ENCODE results near the gene XAB2.
A peak's percentile ranks its signal among the peaks of the same experiment; 100 is the strongest.

XAB2 gene

GRCh38 chr19:7629347-7630054 is at the start of gene XAB2, which contains the start of gene PET100:
XAB2 (minus strand) TSS chr19:7629545; CDS start chr19:7629527, 18 bp downstream.
PET100 (plus strand) TSS chr19:7629793; CDS start chr19:7629834, 41 bp downstream.
- Histone ChIP-seq H3K36me3 (ENCODE audit: control insufficient read depth, insufficient read depth, low read length) (peaks cover 13% of the 10 kb centered on the region; the same call in 1 of the 2 replicates), H3K4me1 (ENCODE audit: control insufficient read depth, insufficient read depth, low read length) (no peaks in the 10 kb centered on the region; the same call in 1 of the 2 replicates), H3K27ac (ENCODE audit: low read length) (no peak within 1 kb of the TSS), H3K4me3 (ENCODE audit: low read length) (peak within 1 kb of the TSS; percentile 89), H3K9me3 (ENCODE audit: control insufficient read depth, insufficient read depth, low read length) (no peaks in the 10 kb centered on the region), H3K27me3 (ENCODE audit: control insufficient read depth, insufficient read depth, low read length) (no peaks in the 10 kb centered on the region; the same call in 1 of the 2 replicates)
- peak; percentile 95 for DNase-seq (ENCODE audit: low read depth, low spot score)
- no CpG with 5 or more reads among the region's 40 CpGs for WGBS (ENCODE audit: insufficient coverage, insufficient read length)

GRCh38 chr19:7677669-7678311 is 48.4 kb upstream of the XAB2 start:
- no CpG with 5 or more reads among the region's 12 CpGs for WGBS (ENCODE audit: insufficient coverage, insufficient read length)
- H3K27me3 ChIP-seq (ENCODE audit: control insufficient read depth, insufficient read depth, low read length) = no peaks in the 10 kb centered on the region
- no peak overlapping the region for H3K27ac ChIP-seq (ENCODE audit: low read length)
- DNase-seq (ENCODE audit: low read depth, low spot score) = no peak
- H3K36me3 ChIP-seq (ENCODE audit: control insufficient read depth, insufficient read depth, low read length) = peaks cover 8% of the 10 kb centered on the region
- no peaks in the 10 kb centered on the region for H3K9me3 ChIP-seq (ENCODE audit: control insufficient read depth, insufficient read depth, low read length)
- H3K4me1 ChIP-seq (ENCODE audit: control insufficient read depth, insufficient read depth, low read length) = peaks cover 6% of the 10 kb centered on the region
- no peak overlapping the region for H3K4me3 ChIP-seq (ENCODE audit: low read length)

- H3K4me1 ChIP-seq (ENCODE audit: control insufficient read depth, insufficient read depth, low read length) = peaks cover 2% of the 10 kb centered on the region
- no CpG with 5 or more reads among the region's 10 CpGs for WGBS (ENCODE audit: insufficient coverage, insufficient read length)
- H3K27ac ChIP-seq (ENCODE audit: low read length) = no peak within 1 kb of the TSS
- no peaks in the 10 kb centered on the region for H3K36me3 ChIP-seq (ENCODE audit: control insufficient read depth, insufficient read depth, low read length)
- H3K4me3 ChIP-seq (ENCODE audit: low read length) = no peak within 1 kb of the TSS
- no peaks in the 10 kb centered on the region for H3K27me3 ChIP-seq (ENCODE audit: control insufficient read depth, insufficient read depth, low read length)
- no peak for DNase-seq (ENCODE audit: low read depth, low spot score)
- H3K9me3 ChIP-seq (ENCODE audit: control insufficient read depth, insufficient read depth, low read length) = no peaks in the 10 kb centered on the region
Measured at GRCh38 chr19:7676854-7677253, 47.5 kb upstream of the XAB2 start, which contains the start of gene MCEMP1. MCEMP1 (plus strand) TSS chr19:7677090; CDS start chr19:7677121, 31 bp downstream.

GRCh38 chr19:7676376-7676775 is 47.0 kb upstream of the XAB2 start:
- DNase-seq (ENCODE audit: low read depth, low spot score) = no peak
- H3K4me1 ChIP-seq (ENCODE audit: control insufficient read depth, insufficient read depth, low read length) = peaks cover 1% of the 10 kb centered on the region; the same call in 1 of the 2 replicates
- no peak overlapping the region for H3K4me3 ChIP-seq (ENCODE audit: low read length)
- WGBS (ENCODE audit: insufficient coverage, insufficient read length) = no CpG with 5 or more reads among the region's 7 CpGs
- no peaks in the 10 kb centered on the region for H3K9me3 ChIP-seq (ENCODE audit: control insufficient read depth, insufficient read depth, low read length)
- no peaks in the 10 kb centered on the region for H3K27me3 ChIP-seq (ENCODE audit: control insufficient read depth, insufficient read depth, low read length)
- H3K36me3 ChIP-seq (ENCODE audit: control insufficient read depth, insufficient read depth, low read length) = no peaks in the 10 kb centered on the region
- H3K27ac ChIP-seq (ENCODE audit: low read length) = no peak overlapping the region

GRCh38 chr19:7674010-7675005 is 45.0 kb upstream of the XAB2 start:
- Histone ChIP-seq H3K27ac (ENCODE audit: low read length) (no peak overlapping the region), H3K27me3 (ENCODE audit: control insufficient read depth, insufficient read depth, low read length) (no peaks in the 10 kb centered on the region; the same call in 1 of the 2 replicates), H3K4me1 (ENCODE audit: control insufficient read depth, insufficient read depth, low read length) (0 out of 2 replicates have a peak, but pooled peaks cover 4% of the 10 kb centered on the region), H3K36me3 (ENCODE audit: control insufficient read depth, insufficient read depth, low read length) (no peaks in the 10 kb centered on the region), H3K4me3 (ENCODE audit: low read length) (no peak overlapping the region), H3K9me3 (ENCODE audit: control insufficient read depth, insufficient read depth, low read length) (no peaks in the 10 kb centered on the region)
- no peak for DNase-seq (ENCODE audit: low read depth, low spot score)
- WGBS (ENCODE audit: insufficient coverage, insufficient read length) = 100% methylated on average over 2 of the region's 21 CpGs

- Histone ChIP-seq H3K4me3 (ENCODE audit: low read length) (no peak overlapping the region), H3K27ac (ENCODE audit: low read length) (no peak overlapping the region), H3K36me3 (ENCODE audit: control insufficient read depth, insufficient read depth, low read length) (no peaks in the 10 kb centered on the region), H3K4me1 (ENCODE audit: control insufficient read depth, insufficient read depth, low read length) (0 out of 2 replicates have a peak, but pooled peaks cover 4% of the 10 kb centered on the region), H3K27me3 (ENCODE audit: control insufficient read depth, insufficient read depth, low read length) (no peaks in the 10 kb centered on the region; the same call in 1 of the 2 replicates), H3K9me3 (ENCODE audit: control insufficient read depth, insufficient read depth, low read length) (no peaks in the 10 kb centered on the region)
- DNase-seq (ENCODE audit: low read depth, low spot score) = no peak
- WGBS (ENCODE audit: insufficient coverage, insufficient read length) = no CpG with 5 or more reads among the region's 9 CpGs
Measured at GRCh38 chr19:7672522-7672921, 43.2 kb upstream of the XAB2 start.

- H3K36me3 ChIP-seq (ENCODE audit: control insufficient read depth, insufficient read depth, low read length) = no peaks in the 10 kb centered on the region
- DNase-seq (ENCODE audit: low read depth, low spot score) = no peak
- H3K4me1 ChIP-seq (ENCODE audit: control insufficient read depth, insufficient read depth, low read length) = 0 out of 2 replicates have a peak, but pooled peaks cover 4% of the 10 kb centered on the region
- H3K4me3 ChIP-seq (ENCODE audit: low read length) = peak overlapping the region; percentile 70
- WGBS (ENCODE audit: insufficient coverage, insufficient read length) = no CpG with 5 or more reads among the region's 9 CpGs
- H3K9me3 ChIP-seq (ENCODE audit: control insufficient read depth, insufficient read depth, low read length) = no peaks in the 10 kb centered on the region
- no peak overlapping the region for H3K27ac ChIP-seq (ENCODE audit: low read length)
- no peaks in the 10 kb centered on the region; the same call in 1 of the 2 replicates for H3K27me3 ChIP-seq (ENCODE audit: control insufficient read depth, insufficient read depth, low read length)
Measured at GRCh38 chr19:7670790-7671189, 41.4 kb upstream of the XAB2 start.

GRCh38 chr19:7670150-7670783 is 40.9 kb upstream of the XAB2 start:
- Histone ChIP-seq H3K4me1 (ENCODE audit: control insufficient read depth, insufficient read depth, low read length) (0 out of 2 replicates have a peak, but pooled peaks cover 4% of the 10 kb centered on the region), H3K9me3 (ENCODE audit: control insufficient read depth, insufficient read depth, low read length) (no peaks in the 10 kb centered on the region), H3K27me3 (ENCODE audit: control insufficient read depth, insufficient read depth, low read length) (no peaks in the 10 kb centered on the region; the same call in 1 of the 2 replicates), H3K36me3 (ENCODE audit: control insufficient read depth, insufficient read depth, low read length) (no peaks in the 10 kb centered on the region), H3K27ac (ENCODE audit: low read length) (no peak overlapping the region), H3K4me3 (ENCODE audit: low read length) (peak overlapping the region; percentile 70)
- WGBS (ENCODE audit: insufficient coverage, insufficient read length) = no CpG with 5 or more reads among the region's 43 CpGs
- DNase-seq (ENCODE audit: low read depth, low spot score) = no peak

GRCh38 chr19:7669641-7670040 is 40.3 kb upstream of the XAB2 start:
- H3K9me3 ChIP-seq (ENCODE audit: control insufficient read depth, insufficient read depth, low read length) = no peaks in the 10 kb centered on the region
- H3K4me1 ChIP-seq (ENCODE audit: control insufficient read depth, insufficient read depth, low read length) = 0 out of 2 replicates have a peak, but pooled peaks cover 4% of the 10 kb centered on the region
- WGBS (ENCODE audit: insufficient coverage, insufficient read length) = 100% methylated on average over 1 of the region's 9 CpGs
- no peak for DNase-seq (ENCODE audit: low read depth, low spot score)
- no peaks in the 10 kb centered on the region; the same call in 1 of the 2 replicates for H3K27me3 ChIP-seq (ENCODE audit: control insufficient read depth, insufficient read depth, low read length)
- no peak overlapping the region for H3K27ac ChIP-seq (ENCODE audit: low read length)
- peak overlapping the region; percentile 70; the same call in 1 of the 2 replicates for H3K4me3 ChIP-seq (ENCODE audit: low read length)
- no peaks in the 10 kb centered on the region for H3K36me3 ChIP-seq (ENCODE audit: control insufficient read depth, insufficient read depth, low read length)
